GM23248 (cell line): ENCODE data around the gene PIEZO2. TPM values are rescaled to one million over a fixed set of nuclear protein-coding genes. Genes with fewer than 3 reads are reported as not detected.

ENCODE experiments used
- DNase-seq: peaks from one replicate; pipeline ENCODE4 v3.0.0-alpha.2; 2015
- H2AFZ ChIP-seq: fragments of 200-600 bp; sonication (generic); 2 replicates; pipeline ENCODE4 v1.6.1; 2016; ENCODE audit warnings: antibody characterized with exemption
- H3F3A ChIP-seq: fragments of 200-600 bp; sonication (generic); 2 replicates; pipeline ENCODE4 v1.6.1; 2016; ENCODE audit warnings: mild to moderate bottlenecking, antibody characterized with exemption, mixed run types; ENCODE audit not compliant: insufficient read depth
- H3K27ac ChIP-seq: fragments of 200-600 bp; sonication (generic); 2 replicates; pipeline ENCODE4 v1.5.1; 2016; ENCODE audit warnings: mild to moderate bottlenecking
- H3K27me3 ChIP-seq: fragments of 200-600 bp; sonication (generic); replicated peaks from 2 replicates; pipeline ENCODE4 v1.6.1; 2016; ENCODE audit warnings: mild to moderate bottlenecking; ENCODE audit not compliant: insufficient read depth
- H3K36me3 ChIP-seq: fragments of 200-600 bp; sonication (generic); 2 replicates; pipeline ENCODE4 v1.6.1; 2016; ENCODE audit warnings: low read depth, mild to moderate bottlenecking
- H3K4me1 ChIP-seq: fragments of 200-600 bp; sonication (generic); 2 replicates; pipeline ENCODE4 v1.6.1; 2016; ENCODE audit warnings: mild to moderate bottlenecking; ENCODE audit not compliant: insufficient read depth
- H3K4me2 ChIP-seq: fragments of 200-600 bp; sonication (generic); one replicate; pipeline ENCODE4 v1.6.1; 2016; ENCODE audit warnings: mild to moderate bottlenecking; ENCODE audit not compliant: unreplicated experiment
- H3K4me3 ChIP-seq: fragments of 200-600 bp; sonication (generic); 2 replicates; pipeline ENCODE4 v1.5.1; 2016; ENCODE audit warnings: mild to moderate bottlenecking
- H3K79me2 ChIP-seq: fragments of 200-600 bp; sonication (generic); 2 replicates; pipeline ENCODE4 v1.6.1; 2016; ENCODE audit warnings: mild to moderate bottlenecking; ENCODE audit not compliant: insufficient read depth
- H3K9ac ChIP-seq: fragments of 200-600 bp; sonication (generic); 2 replicates; pipeline ENCODE4 v1.6.1; 2016; ENCODE audit warnings: mild to moderate bottlenecking
- H3K9me2 ChIP-seq: fragments of 200-600 bp; sonication (generic); 2 replicates; pipeline ENCODE4 v1.6.1; 2016; ENCODE audit warnings: mixed run types, mild to moderate bottlenecking, moderate library complexity; ENCODE audit not compliant: insufficient read depth
- H3K9me3 ChIP-seq: fragments of 200-600 bp; sonication (generic); one replicate; pipeline ENCODE4 v1.6.1; 2017; ENCODE audit warnings: low read depth
- H4K20me1 ChIP-seq: fragments of 200-600 bp; sonication (generic); 2 replicates; pipeline ENCODE4 v1.6.0; 2016; ENCODE audit not compliant: insufficient read depth
- EZH2 ChIP-seq: fragments of 200-600 bp; sonication (generic); IDR thresholded peaks from 2 replicates; pipeline ENCODE4 v1.6.1; 2018; ENCODE audit warnings: antibody characterized with exemption, mild to moderate bottlenecking; ENCODE audit not compliant: insufficient read depth, poor library complexity, severe bottlenecking
- EZH2phosphoT487 ChIP-seq: fragments of 200-600 bp; sonication (generic); IDR thresholded peaks from 2 replicates; pipeline ENCODE4 v1.6.1; 2018; ENCODE audit warnings: antibody characterized with exemption, moderate library complexity, mild to moderate bottlenecking, low read depth; ENCODE audit not compliant: insufficient read depth
- WGBS, 2 experiments: methylation state at CpG; one replicate each; pipeline ENCODE4 v1.1.6; 2015 to 2017; ENCODE audit warnings: low lambda C conversion rate in 2 of 2, low coverage in 1 of 2; ENCODE audit errors: missing lambda C conversion rate in 2 of 2; 5-methylcytosine and 5-hydroxymethylcytosine counted together
- in situ Hi-C: fragments of 300-500 bp; cut with MboI; formaldehyde crosslinking; loops from 2 replicates; pipeline ENCODE4 v1.15.0; 2020
- polyA plus RNA-seq: library from polyadenylated mRNA; unstranded; fragments of >200 nt; fragmentation: Nextera tagmentation; extraction: Ambion mirVana; gene quantifications from 2 replicates; pipeline ENCODE4 v1.2.1, GENCODE V29; 2016
- total RNA-seq: library from RNA; depleted of rRNA; stranded (reverse); fragments of >200 nt; shearing (Covaris generic); gene quantifications from 2 replicates; pipeline ENCODE4 v1.2.3, GENCODE V29; 2014

The PIEZO2 gene
- total and polyA plus RNA-seq, 2 experiments from 2014 or later = 0.93 to 1.5 TPM

DNA sequence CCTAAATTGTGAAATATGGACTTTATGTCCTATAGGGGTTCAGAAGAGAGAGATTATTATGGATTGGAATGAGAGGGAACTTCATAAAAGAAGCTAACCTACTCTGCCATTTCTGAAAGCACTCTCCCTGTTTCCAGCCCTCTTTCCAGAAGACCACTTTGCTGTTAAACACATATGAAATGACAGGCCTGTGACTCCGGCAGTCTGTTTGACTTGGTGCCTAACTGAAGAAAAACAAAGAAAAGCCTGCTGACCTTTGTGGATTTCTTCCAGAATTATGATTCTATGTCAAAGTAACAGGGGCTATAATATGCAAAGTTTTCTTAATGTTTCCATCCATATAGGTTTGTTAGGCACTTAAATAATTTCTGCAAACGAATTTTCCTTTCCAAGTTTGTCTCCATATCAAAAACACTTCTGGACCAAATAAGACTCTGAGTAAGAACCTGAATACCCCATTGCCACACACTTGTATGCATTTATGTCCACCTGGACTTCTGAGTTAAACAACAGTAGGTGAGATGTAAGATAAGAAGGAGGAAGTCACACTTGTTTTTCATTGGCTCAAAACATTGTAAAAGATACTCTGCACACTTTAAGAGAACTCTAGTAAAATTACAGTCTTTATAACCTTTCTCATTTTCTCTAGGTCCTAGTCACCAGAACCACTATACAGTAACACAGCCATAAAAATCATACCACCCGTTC, 111.7 kb downstream of the PIEZO2 start:
- in situ Hi-C loops = no loop called here
- Histone ChIP-seq H2AFZ (no peak overlapping the region), H3K27ac (no peak overlapping the region), H3K4me1 (no peaks in the 10 kb centered on the region), H3K36me3 (no peaks in the 10 kb centered on the region), H3K9ac (no peak overlapping the region), H3K27me3 (0 out of 2 replicates have a peak, but pooled peaks cover 11% of the 10 kb centered on the region), H3K4me3 (no peak overlapping the region), H3K9me3 (no peaks in the 10 kb centered on the region), H3K4me2 (no peak overlapping the region), H3K9me2 (no peaks in the 10 kb centered on the region), H4K20me1 (no peaks in the 10 kb centered on the region), H3F3A (no peaks in the 10 kb centered on the region), H3K79me2 (no peaks in the 10 kb centered on the region)
- TF ChIP-seq EZH2 = no peak
- TF ChIP-seq EZH2phosphoT487 = no peak
- WGBS, 2 experiments = 44 to 54% methylated on average over 3 of the region's 3 CpGs
- DNase-seq = no peak

DNA sequence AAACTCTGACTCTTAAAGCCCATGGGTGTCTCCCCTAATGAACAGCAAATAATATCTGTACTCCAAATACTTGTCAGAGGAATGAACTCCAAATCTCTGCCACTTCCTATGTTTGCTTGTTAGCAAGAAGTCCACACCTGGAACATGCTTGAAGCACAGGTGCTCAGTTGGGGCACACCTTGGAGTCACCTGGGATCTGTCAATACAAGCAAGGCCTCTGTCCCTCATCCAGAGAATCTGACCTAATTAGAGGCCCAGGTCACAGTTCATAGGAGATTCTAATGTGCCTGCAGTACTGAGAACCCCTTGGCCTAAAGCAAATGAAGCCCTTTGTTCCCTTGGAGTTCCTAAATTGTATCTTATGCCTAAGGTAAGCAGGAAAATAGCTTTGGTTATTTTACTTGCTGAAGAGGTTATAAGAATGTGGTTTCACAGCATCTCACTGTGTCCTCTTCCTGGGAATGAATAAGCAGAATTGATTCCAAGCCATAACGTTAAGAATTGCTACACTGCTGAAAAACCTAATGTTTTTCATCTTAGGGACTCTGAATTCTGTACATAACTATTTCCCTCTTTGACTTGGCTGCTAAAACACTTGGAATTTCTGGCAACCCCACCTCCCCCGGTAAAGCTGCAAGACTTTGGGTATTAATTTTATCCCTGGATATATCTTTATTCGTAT, 113.4 kb downstream of the PIEZO2 start:
- H3K27me3 ChIP-seq = 0 out of 2 replicates have a peak, but pooled peaks cover 11% of the 10 kb centered on the region
- TF ChIP-seq EZH2phosphoT487 (no peak), EZH2 (no peak)
- H3K36me3 ChIP-seq = no peaks in the 10 kb centered on the region
- no peaks in the 10 kb centered on the region for H3F3A ChIP-seq
- H2AFZ ChIP-seq = no peak overlapping the region
- H3K79me2 ChIP-seq = no peaks in the 10 kb centered on the region
- no peak overlapping the region for H3K4me3 ChIP-seq
- no peak overlapping the region for H3K4me2 ChIP-seq
- in situ Hi-C loops = no loop called here
- 47 to 48% methylated on average over 3 of the region's 3 CpGs for WGBS, 2 experiments
- no peak overlapping the region for H3K9ac ChIP-seq
- H3K4me1 ChIP-seq = no peaks in the 10 kb centered on the region
- H3K9me3 ChIP-seq = no peaks in the 10 kb centered on the region
- H3K9me2 ChIP-seq = no peaks in the 10 kb centered on the region
- H4K20me1 ChIP-seq = no peaks in the 10 kb centered on the region
- no peak for DNase-seq
- no peak overlapping the region for H3K27ac ChIP-seq

DNA sequence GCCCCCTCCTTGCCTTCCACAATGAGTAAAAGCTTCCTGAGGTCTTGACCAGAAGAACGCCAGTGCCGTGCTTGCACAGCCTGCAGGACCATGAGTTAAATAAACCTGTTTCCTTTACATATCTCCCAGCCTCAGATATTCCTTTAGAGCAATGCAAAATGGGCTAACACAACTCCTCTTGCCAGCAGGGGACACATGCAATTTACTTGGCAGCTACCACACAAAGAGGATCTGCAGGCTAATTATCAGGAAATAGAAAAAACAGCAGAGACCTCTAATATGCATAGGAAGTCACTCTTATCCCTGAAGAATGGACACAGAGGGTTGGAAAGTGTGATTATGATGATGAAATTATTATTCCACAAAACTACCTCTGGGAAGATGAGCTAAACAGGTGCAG, 114.0 kb downstream of the PIEZO2 start:
- no peaks in the 10 kb centered on the region for H3K9me2 ChIP-seq
- H3K27me3 ChIP-seq = 0 out of 2 replicates have a peak, but pooled peaks cover 11% of the 10 kb centered on the region
- no peak for TF ChIP-seq EZH2
- TF ChIP-seq EZH2phosphoT487 = no peak
- no peak for DNase-seq
- H3K9me3 ChIP-seq = no peaks in the 10 kb centered on the region
- 89 to 100% methylated on average over 2 of the region's 2 CpGs for WGBS, 2 experiments
- no peak overlapping the region for H3K4me2 ChIP-seq
- no peak overlapping the region for H3K9ac ChIP-seq
- in situ Hi-C loops = no loop called here
- no peaks in the 10 kb centered on the region for H3K36me3 ChIP-seq
- H3K4me3 ChIP-seq = no peak overlapping the region
- H3K4me1 ChIP-seq = no peaks in the 10 kb centered on the region
- no peaks in the 10 kb centered on the region for H4K20me1 ChIP-seq
- no peak overlapping the region for H2AFZ ChIP-seq
- no peaks in the 10 kb centered on the region for H3K79me2 ChIP-seq
- H3K27ac ChIP-seq = no peak overlapping the region
- H3F3A ChIP-seq = no peaks in the 10 kb centered on the region

DNA sequence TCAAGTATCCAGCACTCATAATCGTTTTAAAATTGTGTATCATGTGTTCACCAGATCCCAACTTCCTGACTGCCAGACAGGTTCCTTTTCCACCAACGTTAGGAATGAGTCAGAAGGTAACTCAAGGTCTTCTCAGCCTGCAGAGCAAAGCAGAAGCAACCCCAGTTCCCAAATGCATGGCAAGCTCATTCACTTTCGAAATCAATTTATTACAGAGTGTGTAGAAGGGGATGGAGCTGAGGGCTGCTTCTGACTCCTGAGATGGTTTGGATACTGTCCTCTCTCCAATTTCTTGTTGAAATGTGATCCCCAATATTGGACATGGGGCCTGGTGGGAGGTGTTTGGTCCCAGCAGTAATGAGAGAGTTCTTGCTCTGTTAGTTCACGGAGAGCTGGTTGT, 114.5 kb downstream of the PIEZO2 start:
- Histone ChIP-seq H3K9me2 (no peaks in the 10 kb centered on the region), H3K27ac (no peak overlapping the region), H3K79me2 (no peaks in the 10 kb centered on the region), H3K4me2 (no peak overlapping the region), H3K36me3 (no peaks in the 10 kb centered on the region), H3K4me1 (no peaks in the 10 kb centered on the region), H3K27me3 (0 out of 2 replicates have a peak, but pooled peaks cover 11% of the 10 kb centered on the region), H4K20me1 (no peaks in the 10 kb centered on the region), H3F3A (no peaks in the 10 kb centered on the region), H2AFZ (no peak overlapping the region), H3K9me3 (no peaks in the 10 kb centered on the region), H3K4me3 (no peak overlapping the region), H3K9ac (no peak overlapping the region)
- DNase-seq = peak; percentile 21
- in situ Hi-C loops = no loop called here
- TF ChIP-seq EZH2phosphoT487 (no peak), EZH2 (no peak)
- WGBS, 2 experiments = 22% methylated on average over 4 of the region's 4 CpGs
